NCI-H128 (cell line): ENCODE results near the gene SLC11A1.

Source experiments
- DNase-seq: peaks from one replicate; lab custom pipeline; 2025; ENCODE audit not compliant: unreplicated experiment; lab: John Stamatoyannopoulos, UW

The SLC11A1 gene

GRCh38 chr2:218392891-218393462 lies 10.9 kb downstream of the SLC11A1 start:
- DNase-seq = no peak

DNA sequence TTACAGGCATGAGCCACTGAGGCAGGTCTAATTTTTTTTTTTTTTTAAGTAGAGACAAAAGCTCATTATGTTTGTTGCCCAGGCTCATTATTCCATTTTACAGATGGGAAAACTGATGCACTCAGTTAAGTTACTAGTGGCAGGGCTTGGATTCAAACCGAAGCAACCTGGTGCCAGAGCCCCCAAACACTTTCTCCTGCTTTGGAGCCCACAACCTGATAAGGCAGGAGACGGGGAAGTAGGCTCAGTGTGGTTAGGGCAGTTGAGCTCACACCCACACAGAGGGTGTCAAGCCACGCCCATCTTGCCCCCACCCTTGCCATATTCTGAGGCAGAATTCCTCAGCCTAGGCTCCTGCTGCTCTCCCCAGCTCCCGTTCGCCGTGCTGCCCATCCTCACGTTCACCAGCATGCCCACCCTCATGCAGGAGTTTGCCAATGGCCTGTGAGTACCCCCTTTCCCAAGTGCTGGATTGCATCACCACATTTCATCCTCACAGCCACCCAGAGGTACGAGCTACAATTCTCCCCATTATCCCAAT lies 11.7 kb downstream of the SLC11A1 start:
- no peak for DNase-seq

- DNase-seq = no peak
Measured at GRCh38 chr2:218394298-218395089, 12.4 kb downstream of the SLC11A1 start.

GRCh38 chr2:218395090-218395444 lies 13.0 kb downstream of the SLC11A1 start:
- DNase-seq = no peak

- no peak for DNase-seq
Measured at GRCh38 chr2:218395456-218395825, 13.4 kb downstream of the SLC11A1 start.

GRCh38 chr2:218395826-218396687 lies 14.0 kb downstream of the SLC11A1 start:
- peak; percentile 73 for DNase-seq

DNA sequence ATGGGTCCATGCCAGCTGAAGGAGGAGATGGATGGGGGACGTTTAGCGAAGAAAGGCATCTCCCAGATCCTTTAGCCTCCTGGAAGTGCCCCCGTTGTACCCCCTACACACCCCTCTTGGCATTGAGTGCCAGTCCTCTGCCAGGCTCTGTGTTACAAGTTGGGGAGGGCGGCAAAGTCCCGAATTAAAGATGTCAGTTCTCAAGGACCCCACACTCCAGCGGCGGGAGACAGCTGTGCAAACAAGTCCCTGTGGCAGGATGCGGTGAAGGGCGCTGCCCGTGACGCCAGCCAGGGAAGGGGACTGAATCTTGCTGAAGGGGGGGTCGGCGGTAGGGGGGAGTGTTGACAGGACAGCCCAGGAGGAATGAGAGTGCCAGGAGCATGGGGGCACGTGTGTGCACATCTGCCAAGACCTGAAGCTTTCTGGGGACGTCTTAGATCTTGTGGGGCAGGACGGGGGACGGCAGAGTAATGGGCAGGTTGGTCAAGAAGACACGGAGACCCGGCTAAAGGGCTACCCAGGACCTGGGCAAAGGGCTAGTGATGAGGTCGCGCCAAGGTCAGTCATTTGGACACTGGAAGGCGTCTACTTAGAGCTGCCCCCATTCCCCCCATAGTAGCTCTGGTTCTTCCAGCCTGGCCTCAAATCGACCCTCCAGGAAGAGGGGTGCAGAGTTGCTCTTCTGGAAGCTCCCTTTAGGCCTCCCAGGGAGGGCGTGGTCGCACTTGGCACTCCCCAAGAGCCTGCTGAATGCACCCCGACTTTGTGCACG lies 14.8 kb downstream of the SLC11A1 start:
- DNase-seq = no peak

DNA sequence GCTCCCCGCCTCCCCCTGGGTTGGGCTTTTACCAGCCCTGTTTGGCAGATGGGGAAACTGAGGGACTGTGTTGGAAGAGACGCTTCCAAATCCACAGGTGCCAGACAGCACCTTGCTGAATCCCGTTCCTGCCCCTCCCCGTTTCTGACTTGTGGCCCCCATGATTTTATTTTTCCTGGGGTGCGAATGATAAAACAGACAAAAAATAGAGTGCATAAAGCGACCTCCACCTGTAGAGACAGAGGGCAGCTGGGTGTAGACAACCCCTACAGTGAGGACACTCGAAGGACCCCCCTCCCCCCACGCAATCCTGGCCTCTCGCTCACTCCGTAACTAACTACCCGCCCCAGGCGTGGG lies 15.4 kb downstream of the SLC11A1 start:
- no peak for DNase-seq

GRCh38 chr2:218397820-218398436 lies 15.9 kb downstream of the SLC11A1 start:
- no peak for DNase-seq

DNA sequence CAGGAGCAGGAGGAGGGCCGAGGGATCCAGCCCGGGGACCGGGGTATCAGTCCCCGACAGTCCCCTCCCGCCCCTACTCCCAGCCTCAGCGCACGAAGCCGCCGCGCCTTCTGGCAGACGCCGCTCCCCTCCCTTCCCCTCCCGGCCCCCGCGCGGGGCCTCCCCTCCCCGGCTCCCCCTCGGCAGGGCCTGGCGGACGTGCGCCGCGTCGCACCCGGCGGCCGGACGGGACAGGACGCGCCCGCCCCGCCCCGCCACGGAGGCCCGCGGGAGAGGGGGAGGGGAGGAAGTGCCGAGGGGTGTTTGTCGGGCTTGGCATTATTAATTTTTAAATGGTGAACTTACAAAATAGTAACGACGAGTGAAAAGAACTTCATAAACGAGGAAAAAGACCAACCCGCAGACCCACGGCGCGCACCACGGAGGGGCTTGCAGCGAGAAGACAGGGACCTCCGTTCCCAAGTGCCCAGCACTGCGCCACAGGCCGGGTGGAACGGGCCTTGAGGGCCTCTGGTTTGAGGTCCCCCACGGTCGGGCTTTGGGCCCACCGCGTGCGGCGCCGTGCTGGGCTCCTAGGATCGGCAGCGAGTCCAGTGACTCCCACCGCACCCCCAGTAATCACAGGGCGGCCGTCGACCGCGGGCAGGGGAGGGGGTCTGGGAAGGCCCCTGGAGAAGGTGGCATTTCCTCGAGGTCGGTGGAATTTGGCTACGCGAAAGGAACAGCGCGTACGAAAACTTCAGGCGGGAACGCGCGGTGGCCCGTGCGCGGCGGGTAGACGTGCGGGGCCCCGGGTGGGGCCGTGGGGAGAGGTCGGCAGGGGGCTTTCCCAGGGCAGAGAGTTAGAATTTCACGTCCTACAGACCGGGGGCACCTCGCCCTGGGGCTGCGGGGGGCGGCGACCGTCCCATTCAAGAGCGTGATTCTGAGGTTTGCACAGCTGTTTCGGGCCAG lies 16.6 kb downstream of the SLC11A1 start:
- DNase-seq = no peak

DNA sequence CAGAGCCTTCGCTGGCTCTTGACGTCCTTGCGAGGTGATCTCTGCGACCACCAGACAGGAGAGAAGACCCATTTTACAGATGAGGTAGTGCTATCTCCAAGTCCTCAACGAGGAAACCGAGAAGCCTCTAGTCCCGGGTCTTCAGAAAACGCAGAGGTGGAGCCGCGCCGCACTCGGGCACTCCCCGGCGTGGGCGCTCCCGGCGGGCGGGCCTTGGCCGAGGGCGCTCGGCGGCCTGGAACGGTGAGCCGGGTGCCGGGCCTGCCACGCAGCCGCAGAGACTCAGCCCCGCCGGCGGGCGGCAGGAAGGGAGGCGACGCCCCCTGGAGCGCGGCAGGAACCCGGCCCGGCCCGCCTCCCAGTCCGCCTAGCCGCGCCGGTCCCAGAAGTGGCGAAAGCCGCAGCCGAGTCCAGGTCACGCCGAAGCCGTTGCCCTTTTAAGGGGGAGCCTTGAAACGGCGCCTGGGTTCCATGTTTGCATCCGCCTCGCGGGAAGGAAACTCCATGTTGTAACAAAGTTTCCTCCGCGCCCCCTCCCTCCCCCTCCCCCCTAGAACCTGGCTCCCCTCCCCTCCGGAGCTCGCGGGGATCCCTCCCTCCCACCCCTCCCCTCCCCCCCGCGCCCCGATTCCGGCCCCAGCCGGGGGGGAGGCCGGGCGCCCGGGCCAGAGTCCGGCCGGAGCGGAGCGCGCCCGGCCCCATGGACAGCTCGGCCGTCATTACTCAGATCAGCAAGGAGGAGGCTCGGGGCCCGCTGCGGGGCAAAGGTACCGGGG lies 17.5 kb downstream of the SLC11A1 start, which contains the start of gene CTDSP1:
Gene CTDSP1 (plus strand): TSS at position 478 of the 776 bp plus-strand sequence. CDS start 223 bp downstream, at position 701.
- peak; percentile 63 for DNase-seq

GRCh38 chr2:218400167-218400929 lies 18.3 kb downstream of the SLC11A1 start:
- DNase-seq = no peak

DNA sequence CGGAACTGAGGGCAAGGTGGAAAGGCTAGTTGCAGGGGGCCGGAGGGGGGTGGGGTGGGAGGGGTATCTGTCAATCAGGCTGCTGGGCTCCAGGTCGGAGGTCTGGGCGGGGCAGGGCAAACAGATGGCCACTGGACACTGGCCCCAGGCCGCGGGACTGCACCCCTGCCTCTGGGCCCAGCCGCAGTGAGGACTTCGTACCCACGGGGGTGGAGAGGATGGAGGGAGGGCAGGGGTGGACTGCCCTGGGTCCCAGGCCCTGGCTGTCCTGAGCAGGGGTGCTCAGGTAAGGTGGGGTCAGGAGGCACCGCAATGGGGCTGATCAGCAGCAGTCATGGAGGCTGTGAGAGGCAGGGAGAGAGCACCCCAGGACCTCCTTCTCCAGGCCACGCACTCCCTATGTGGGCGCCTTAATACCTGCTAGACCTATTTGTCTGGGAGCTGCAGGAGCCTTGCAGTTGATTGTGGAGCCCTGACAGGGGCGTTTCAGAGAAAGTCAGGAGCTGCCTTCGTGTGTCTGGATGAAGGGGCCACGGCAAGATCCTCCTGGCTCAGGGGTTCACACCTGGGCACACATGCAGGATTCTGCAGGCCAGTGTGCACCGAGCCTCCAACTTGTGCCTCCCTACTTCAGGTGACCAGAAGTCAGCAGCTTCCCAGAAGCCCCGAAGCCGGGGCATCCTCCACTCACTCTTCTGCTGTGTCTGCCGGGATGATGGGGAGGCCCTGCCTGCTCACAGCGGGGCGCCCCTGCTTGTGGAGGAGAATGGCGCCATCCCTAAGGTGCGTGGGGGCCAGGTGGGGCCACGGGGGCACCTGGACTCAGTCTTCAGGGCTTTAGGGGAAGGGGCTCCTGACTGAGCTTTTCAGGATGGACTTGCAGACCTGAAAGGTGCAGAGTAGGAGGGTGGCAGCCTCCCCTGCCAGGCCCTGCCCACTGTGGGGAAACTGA lies 19.1 kb downstream of the SLC11A1 start:
- DNase-seq = no peak

- DNase-seq = no peak
Measured at GRCh38 chr2:218401890-218402289, 19.8 kb downstream of the SLC11A1 start.

DNA sequence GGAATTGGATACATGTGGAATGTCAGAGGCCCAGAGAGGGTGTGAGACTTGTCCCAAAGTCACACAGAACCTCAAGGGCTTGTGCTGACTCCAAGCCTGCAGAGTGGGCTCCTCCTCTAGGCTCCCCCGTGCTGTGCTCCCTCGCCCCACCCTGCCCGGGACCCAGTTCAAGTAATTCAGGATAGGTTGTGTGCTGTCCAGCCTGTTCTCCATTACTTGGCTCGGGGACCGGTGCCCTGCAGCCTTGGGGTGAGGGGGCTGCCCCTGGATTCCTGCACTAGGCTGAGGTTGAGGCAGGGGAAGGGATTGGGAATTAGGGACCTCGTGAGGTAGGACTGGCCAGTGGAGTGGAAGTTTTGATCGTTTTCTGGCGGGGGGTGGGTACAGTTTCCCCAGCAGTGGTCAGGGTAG lies 20.4 kb downstream of the SLC11A1 start:
- DNase-seq = no peak

- DNase-seq = no peak
Measured at GRCh38 chr2:218402911-218403411, 20.9 kb downstream of the SLC11A1 start.
